Adrenal gland (tissue), 5 donors: Measurements from ENCODE around the gene CEP76.

Experiments
- CTCF ChIP-seq, 6 experiments: fragments of 450-650 bp in 4 of 6; fragments of 200-600 bp in 2 of 6; sonication (generic) in 1 of 6; IDR thresholded peaks; 1 replicate in 5 of 6; 2 replicates in 1 of 6; pipeline versions ENCODE4 v1.5.1 to v1.8.0; 2016 to 2021; ENCODE audit warnings: antibody characterized with exemption in 6 of 6, mild to moderate bottlenecking in 2 of 6, moderate library complexity in 1 of 6
- POLR2A ChIP-seq, 2 donors: fragments of 450-650 bp; IDR thresholded peaks; one replicate each; pipeline ENCODE4 v1.6.1; 2017; ENCODE audit warnings: antibody characterized with exemption in 2 of 2, mild to moderate bottlenecking in 2 of 2, moderate library complexity in 1 of 2
- donor health status: DM: no; HTN: no; CAD: no.

- peak; percentile 86 to 92 (median 89) for TF ChIP-seq CTCF (IDR thresholded peaks at IDR 0.05)
- no peak for TF ChIP-seq POLR2A (IDR thresholded peaks at IDR 0.05)
Measured at GRCh38 chr18:12726774-12727550, 24.4 kb upstream of the CEP76 start.
